ENCODE data around the gene SPECC1. TPM values are rescaled to one million over a fixed set of nuclear protein-coding genes. Genes with fewer than 3 reads are reported as not detected.

Gene SPECC1
- total and polyA plus RNA-seq, 12 donors = 19.2 to 96.1 (median 40.3) TPM

- DNase-seq = peak in 1 of 7 donors; percentile 16
- Histone ChIP-seq H3K4me3 (no peak overlapping the region), H3K27me3 (no peaks in the 10 kb centered on the region), H3K4me1 (replicated peaks in 1 of 2) (peaks cover 6 to 27% of the 10 kb centered on the region in 2 donors), H3K27ac (no peak overlapping the region), H3K9me3 (replicated peaks in 1 of 3) (no peaks in the 10 kb centered on the region), H3K36me3 (replicated peaks in 1 of 2) (no peaks in the 10 kb centered on the region)
- 94 to 96% (median 94%) methylated on average over 2 of the region's 2 CpGs for WGBS, 4 donors
- TF ChIP-seq POLR2A (IDR thresholded peaks at IDR 0.05) = no peak
- no peak for TF ChIP-seq CTCF (IDR thresholded peaks at IDR 0.05)
- intact Hi-C loops (cut with DNase I) = loop anchor here in 1 of 2 donors (10.0 kb wide), 1 partner anchor 53 kb away; no protein-coding TSS in a partner anchor
These were observed 162.7 kb downstream of the SPECC1 start for GRCh38 chr17:20171741-20172365.

- H3K27me3 ChIP-seq = no peaks in the 10 kb centered on the region
- no peaks in the 10 kb centered on the region for H3K36me3 ChIP-seq (replicated peaks in 1 of 2)
- WGBS, 4 donors = 66 to 76% (median 66%) methylated on average over 2 of the region's 2 CpGs
- no peaks in the 10 kb centered on the region for H3K9me3 ChIP-seq (replicated peaks in 1 of 3)
- peaks cover 6 to 27% of the 10 kb centered on the region in 2 donors for H3K4me1 ChIP-seq (replicated peaks in 1 of 2)
- intact Hi-C loops (cut with DNase I) = loop anchor here in 1 of 2 donors (10.0 kb wide), 1 partner anchor 52 kb away; no protein-coding TSS in a partner anchor
- TF ChIP-seq POLR2A (IDR thresholded peaks at IDR 0.05) (no peak), CTCF (IDR thresholded peaks at IDR 0.05) (no peak)
- DNase-seq = no peak
- H3K27ac ChIP-seq = peak overlapping the region in 1 of 5 donors; percentile 7
- H3K4me3 ChIP-seq = no peak overlapping the region
These were observed 163.2 kb downstream of the SPECC1 start for GRCh38 chr17:20172376-20172775.

- intact Hi-C loops (cut with DNase I) = loop anchor here in 1 of 2 donors (10.0 kb wide), 1 partner anchor 52 kb away; no protein-coding TSS in a partner anchor
- H3K9me3 ChIP-seq (replicated peaks in 1 of 3) = no peaks in the 10 kb centered on the region
- H3K27me3 ChIP-seq = no peaks in the 10 kb centered on the region
- H3K4me3 ChIP-seq = no peak overlapping the region
- WGBS, 4 donors = 46 to 57% (median 54%) methylated on average over 1 of the region's 1 CpG
- TF ChIP-seq CTCF (IDR thresholded peaks at IDR 0.05) (no peak), POLR2A (IDR thresholded peaks at IDR 0.05) (no peak)
- H3K36me3 ChIP-seq (replicated peaks in 1 of 2) = no peaks in the 10 kb centered on the region
- no peak for DNase-seq
- H3K27ac ChIP-seq = no peak overlapping the region
- peaks cover 6 to 22% of the 10 kb centered on the region in 2 donors for H3K4me1 ChIP-seq (replicated peaks in 1 of 2)
These were observed 163.9 kb downstream of the SPECC1 start for GRCh38 chr17:20173091-20173490.

GRCh38 chr17:20174588-20175265 is 165.6 kb downstream of the SPECC1 start:
- no peak for TF ChIP-seq POLR2A (IDR thresholded peaks at IDR 0.05)
- TF ChIP-seq CTCF (IDR thresholded peaks at IDR 0.05) = no peak
- DNase-seq = peak in 6 of 7 donors; percentile 50 to 73 (median 68)
- 66 to 73% (median 68%) methylated on average over 12 of the region's 12 CpGs for WGBS, 4 donors
- intact Hi-C loops (cut with DNase I) = loop anchor here in 1 of 2 donors (10.0 kb wide), 1 partner anchor 50 kb away; no protein-coding TSS in a partner anchor
- Histone ChIP-seq H3K4me3 (no peak overlapping the region), H3K27me3 (no peaks in the 10 kb centered on the region), H3K36me3 (replicated peaks in 1 of 2) (no peaks in the 10 kb centered on the region), H3K9me3 (replicated peaks in 1 of 3) (no peaks in the 10 kb centered on the region), H3K27ac (peak overlapping the region in 3 of 5 donors; percentile 52 to 72 (median 60)), H3K4me1 (replicated peaks in 1 of 2) (peaks cover 6 to 16% of the 10 kb centered on the region in 2 donors)

Measured in adrenal gland (tissue), 12 donors.